K562 (cell line): Measurements from ENCODE around the gene GVQW3. TPM values are rescaled to one million over a fixed set of nuclear protein-coding genes. Genes with fewer than 3 reads are reported as not detected.

Source experiments
- ATAC-seq: fragments of 200-7000 bp; cut with Tn5 transposase; 3 replicates; pipeline ENCODE4 v1.9.1; 2020; ENCODE audit warnings: moderate library complexity
- BruUV-seq: library from RNA; stranded (reverse); fragments of 400-500 nt; replicated peaks from 2 replicates; lab custom pipeline; 2021; lab: Mats Ljungman, UMichigan
- CTCF ChIA-PET: fragments of 300-600 bp; formaldehyde crosslinking; extraction: SDS; loops from one replicate; lab custom pipeline; 2021; ENCODE audit warnings: low intra/inter-chr PET ratio; lab: Yijun Ruan, JAX
- POLR2A ChIA-PET: fragments of 300-600, 350-650 bp; sonication (Branson Sonifier 250); formaldehyde crosslinking; extraction: SDS; loops from one replicate; lab custom pipeline; 2021; ENCODE audit warnings: antibody characterized with exemption, inconsistent platforms; lab: Yijun Ruan, JAX
- DNase-seq, 4 experiments: peaks; one replicate each; pipeline versions ENCODE4 v3.0.0 to v3.0.0-alpha.2; 2011 to 2018; ENCODE audit warnings: low spot score in 3 of 4, mixed read lengths in 3 of 4; ENCODE audit errors: extremely low read depth in 1 of 4
- FAIRE-seq: peaks from 2 replicates; lab custom pipeline; 2011; peaks lifted over from hg19 to GRCh38; lab: Jason Lieb, UNC
- H2AFZ ChIP-seq: 2 replicates; pipeline ENCODE4 v1.6.0; 2011; ENCODE audit warnings: low read depth, low read length, control low read depth, inconsistent platforms
- H3K27ac ChIP-seq: fragments of 200-600 bp; 3 replicates; pipeline ENCODE4 v1.8.0; 2011; ENCODE audit warnings: low read depth, mild to moderate bottlenecking, control low read depth, inconsistent platforms, low read length, moderate library complexity, mixed read lengths; ENCODE audit errors: extremely low read depth
- H3K27me3 ChIP-seq, 2 experiments: fragments of 300-600 bp in 1 of 2; 2 replicates in 1 of 2; 3 replicates in 1 of 2; pipeline versions ENCODE4 v1.6.0 to v1.8.0; 2011; ENCODE audit warnings: inconsistent platforms in 2 of 2, low read length in 2 of 2, mild to moderate bottlenecking in 1 of 2, mixed read lengths in 1 of 2, moderate library complexity in 1 of 2; ENCODE audit not compliant: control insufficient read depth in 2 of 2, insufficient read depth in 2 of 2
- H3K36me3 ChIP-seq: fragments of 300-600 bp; 3 replicates; pipeline ENCODE4 v1.8.0; 2011; ENCODE audit warnings: mild to moderate bottlenecking, low read length, inconsistent platforms; ENCODE audit not compliant: control insufficient read depth, insufficient read depth
- H3K4me1 ChIP-seq, 2 experiments: fragments of 200-600 bp in 1 of 2; replicated peaks in 1 of 2; 2 replicates in 1 of 2; 3 replicates in 1 of 2; pipeline versions ENCODE4 v1.5.1 to v1.8.0; 2011; ENCODE audit warnings: inconsistent platforms in 2 of 2, low read length in 2 of 2, mild to moderate bottlenecking in 1 of 2, mixed read lengths in 1 of 2, moderate library complexity in 1 of 2; ENCODE audit not compliant: control insufficient read depth in 2 of 2, insufficient read depth in 2 of 2
- H3K4me2 ChIP-seq: 2 replicates; pipeline ENCODE4 v1.6.1; 2011; ENCODE audit warnings: low read length, control low read depth, inconsistent platforms, mixed read lengths; ENCODE audit not compliant: insufficient read depth
- H3K4me3 ChIP-seq: fragments of 200-600 bp; sonication (generic), shearing (Covaris generic); 2 replicates; pipeline ENCODE4 v1.5.1; 2016; ENCODE audit warnings: control low read depth, inconsistent platforms
- H3K79me2 ChIP-seq: fragments of 200-600 bp; 3 replicates; pipeline ENCODE4 v1.8.0; 2011; ENCODE audit warnings: low read length, inconsistent platforms; ENCODE audit not compliant: control insufficient read depth, insufficient read depth
- H3K9ac ChIP-seq, 2 experiments: 2 replicates each; pipeline versions ENCODE4 v1.6.0 to v1.6.1; 2011; ENCODE audit warnings: low read depth in 2 of 2, low read length in 2 of 2, control low read depth in 1 of 2, inconsistent platforms in 1 of 2, mild to moderate bottlenecking in 1 of 2, mixed read lengths in 1 of 2; ENCODE audit not compliant: insufficient read depth in 1 of 2
- H3K9me1 ChIP-seq: one replicate; pipeline ENCODE4 v1.6.0; 2011; ENCODE audit warnings: inconsistent platforms, mild to moderate bottlenecking, low read length, moderate library complexity; ENCODE audit not compliant: control insufficient read depth, insufficient read depth
- H3K9me3 ChIP-seq: replicated peaks from 2 replicates; pipeline ENCODE4 v1.5.1; 2011; ENCODE audit warnings: low read depth, low read length, inconsistent platforms; ENCODE audit not compliant: control insufficient read depth, insufficient read depth
- H4K20me1 ChIP-seq: replicated peaks from 2 replicates; pipeline ENCODE4 v1.6.1; 2011; ENCODE audit warnings: low read length, inconsistent platforms, mixed read lengths; ENCODE audit not compliant: control insufficient read depth, insufficient read depth
- CBFA2T2 ChIP-seq: fragments of 450-650 bp; conservative IDR thresholded peaks from 2 replicates; pipeline ENCODE4 v1.6.1; 2017; ENCODE audit warnings: mild to moderate bottlenecking
- KAT2B ChIP-seq: IDR thresholded peaks from one replicate; pipeline ENCODE4 v1.6.1; 2012; ENCODE audit warnings: low read depth, mild to moderate bottlenecking, control low read depth, inconsistent platforms, low read length, moderate library complexity
- RAD21 ChIP-seq, 2 experiments: fragments of 250-450 bp in 1 of 2; fragments of 450-650 bp in 1 of 2; sonication (Bioruptor Pico) in 1 of 2; formaldehyde crosslinking in 1 of 2; IDR thresholded peaks in 1 of 2; conservative IDR thresholded peaks in 1 of 2; 2 replicates each; pipeline versions ENCODE4 v1.4.0 to v1.8.0; 2020 to 2022; ENCODE audit warnings: mild to moderate bottlenecking in 2 of 2, moderate library complexity in 1 of 2
- TFE3 ChIP-seq: fragments of 450-650 bp; formaldehyde crosslinking; IDR thresholded peaks from 2 replicates; pipeline ENCODE4 v1.4.0; 2020; ENCODE audit warnings: mild to moderate bottlenecking, mixed read lengths
- TRIM28 ChIP-seq: fragments of 450-650 bp; IDR thresholded peaks from 2 replicates; pipeline ENCODE4 v1.6.1; 2017
- ZHX1 ChIP-seq: fragments of 150-350 bp; conservative IDR thresholded peaks from 2 replicates; pipeline ENCODE4 v1.6.1; 2014; ENCODE audit warnings: low read length
- ZNF134 ChIP-seq: fragments of 250-450 bp; sonication (Bioruptor Pico); conservative IDR thresholded peaks from 2 replicates; pipeline ENCODE4 v1.4.0; 2020
- ZNF232 ChIP-seq: sonication (generic); formaldehyde crosslinking; IDR thresholded peaks from 2 replicates; pipeline ENCODE4 v1.8.0; 2022; ENCODE audit warnings: mild to moderate bottlenecking, missing genetic modification reagents
- ZNF57 ChIP-seq: fragments of 450-650 bp; formaldehyde crosslinking; IDR thresholded peaks from 2 replicates; pipeline ENCODE4 v1.4.0; 2020; ENCODE audit warnings: mild to moderate bottlenecking, moderate library complexity
- ZNF764 ChIP-seq: fragments of 250-450 bp; sonication (Bioruptor Pico); IDR thresholded peaks from 2 replicates; pipeline ENCODE4 v1.4.0; 2020; ENCODE audit warnings: low read depth, mild to moderate bottlenecking, moderate library complexity
- ZNF77 ChIP-seq: fragments of 250-450 bp; sonication (Bioruptor Pico); IDR thresholded peaks from 2 replicates; pipeline ENCODE4 v1.5.0; 2020
- WGBS: fragments of 100-300 bp; shearing (Covaris generic); methylation state at CpG from one replicate; pipeline ENCODE4 v1.1.6; 2016; ENCODE audit warnings: low coverage, mixed read lengths; ENCODE audit not compliant: insufficient coverage; ENCODE audit errors: missing lambda C conversion rate; 5-methylcytosine and 5-hydroxymethylcytosine counted together
- in situ Hi-C: fragments of 300-500 bp; cut with MboI; formaldehyde crosslinking; loops from 4 replicates; pipeline ENCODE4 v1.15.0; 2018; ENCODE audit warnings: inconsistent platforms, mixed read lengths
- intact Hi-C: fragments of 100-400 bp; cut with micrococcal nuclease; formaldehyde crosslinking; loops from 2 replicates; pipeline ENCODE4 v1.14.2; 2022
- polyA plus RNA-seq, 8 experiments: library from polyadenylated mRNA; depleted of rRNA in 4 of 8; stranded (reverse) in 5 of 8; unstranded in 3 of 8; fragments of >200 nt; fragmentation: Nextera tagmentation in 2 of 8; fragmentation: Illumina TruSeq in 1 of 8; extraction: Ambion mirVana in 2 of 8; extraction: Trizol in 1 of 8; gene quantifications; 2 replicates each; pipeline versions ENCODE4 v1.2.1 to v1.2.3, GENCODE V29; 2011 to 2014; ENCODE audit warnings: inconsistent platforms in 1 of 8, missing spikeins in 1 of 8
- total RNA-seq, 7 experiments: library from RNA; depleted of rRNA in 6 of 7; stranded (reverse); fragments of >200 nt in 6 of 7; fragmentation: Illumina TruSeq in 2 of 7; extraction: Trizol in 2 of 7; gene quantifications; 2 replicates each; pipeline versions ENCODE4 v1.2.1 to v1.2.3, GENCODE V29; 2011 to 2021; ENCODE audit warnings: low replicate concordance in 1 of 7
- TF ChIP-seq, protein P1 (sequence below): fragments of 450-650 bp; IDR thresholded peaks from 2 replicates; pipeline ENCODE4 v1.6.1; 2014; ENCODE audit warnings: low read depth, mild to moderate bottlenecking, moderate library complexity, borderline replicate concordance

The GVQW3 gene
- total and polyA plus RNA-seq, 9 of the 15 experiments (the other 6 are each of a cell fraction or from before 2014, with no cell fraction given) = 0.66 to 5.7 (median 2.1) TPM

DNA sequence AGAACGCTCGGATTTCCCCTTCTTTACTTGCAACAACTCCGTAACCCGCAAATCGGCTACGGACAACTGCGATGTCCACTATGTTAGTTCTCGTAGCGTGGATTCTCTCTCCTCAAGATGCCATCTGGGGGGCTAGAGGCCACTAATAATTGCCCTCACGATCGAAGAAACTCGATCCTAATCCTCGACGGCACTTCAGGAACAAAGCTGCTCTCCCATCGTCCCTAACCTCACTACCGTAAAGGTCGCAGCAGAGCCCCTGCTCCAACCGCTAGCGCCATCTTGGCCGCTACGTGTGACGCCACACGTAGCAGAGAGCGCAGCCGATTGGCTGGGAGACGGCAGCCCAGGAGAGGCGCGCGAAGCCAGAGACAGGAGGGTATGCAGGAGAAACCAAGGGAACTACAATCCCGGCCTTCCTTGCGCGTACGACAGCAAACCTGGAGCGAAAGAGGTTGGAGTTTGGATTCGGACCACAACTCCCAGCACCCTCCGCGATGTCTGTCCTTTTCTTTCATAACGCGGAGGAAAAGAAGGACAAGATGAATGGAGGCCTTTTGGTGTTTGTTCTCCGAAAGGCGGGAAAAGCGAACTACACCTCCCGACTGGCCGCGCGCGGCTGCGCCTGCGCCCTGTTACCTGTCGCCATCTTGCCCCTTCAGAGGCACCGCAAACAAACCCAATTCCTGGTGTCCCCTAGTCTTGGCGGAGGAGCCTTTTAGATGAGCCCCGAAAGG is 63.4 kb downstream of the GVQW3 start, which contains the start of gene EMSY (continued):
- no peak for TF ChIP-seq ZHX1
- TF ChIP-seq ZNF134 (CRISPR knock-in tag) = no peak

- no peaks in the 10 kb centered on the region for H3K9me1 ChIP-seq
- ATAC-seq = peak; percentile 83
- peak overlapping the region; percentile 99 for H3K4me2 ChIP-seq
- peak overlapping the region; percentile 68 for H3K4me3 ChIP-seq
- intact Hi-C loops (no loop called here), in situ Hi-C loops (no loop called here)
- H3K4me1 ChIP-seq = peaks cover 2 to 18% of the 10 kb centered on the region in 2 experiments; a peak in 4 of 5 replicates
- H4K20me1 ChIP-seq = peaks cover 8% of the 10 kb centered on the region; the same call in 1 of the 2 replicates
- peak overlapping the region; percentile 99 for H3K27ac ChIP-seq
- H2AFZ ChIP-seq = peak overlapping the region; percentile 96
- under 1% methylated on average over 38 of the region's 56 CpGs for WGBS
- peaks cover 49% of the 10 kb centered on the region for H3K36me3 ChIP-seq
- peak; percentile 78 to 90 (median 82) for DNase-seq
- no peaks in the 10 kb centered on the region for H3K9me3 ChIP-seq
- CTCF ChIA-PET = no interaction called here
- FAIRE-seq = peak; percentile 81
- BruUV-seq = TSS peak; percentile 49
- POLR2A ChIA-PET = interaction anchor here (0.6 to 1.6 kb wide), 5 partner anchors 11 to 262 kb away, joined by 3 to 4 read pairs (median 3); no protein-coding TSS in a partner anchor
- no peaks in the 10 kb centered on the region for H3K27me3 ChIP-seq
- H3K9ac ChIP-seq = peak overlapping the region; percentile 94 to 100
- H3K79me2 ChIP-seq = peaks cover 70% of the 10 kb centered on the region
- TF ChIP-seq TRIM28 (no peak), CBFA2T2 (no peak), ZNF232 (0 out of 2 replicates have a peak, but pooled peaks have one; percentile 56), KAT2B (no peak), TFE3 (CRISPR knock-in tag) (no peak), RAD21 (CRISPR knock-in tag; conservative IDR thresholded peaks at IDR 0.05 in 1 of 2, IDR thresholded peaks at IDR 0.05 in 1 of 2) (0 out of 4 replicates have a peak, but pooled peaks of 1 of the 2 experiments have one; percentile 2), ZNF764 (CRISPR knock-in tag) (no peak), ZNF57 (CRISPR knock-in tag) (no peak), ZNF77 (CRISPR knock-in tag) (no peak)
- TF ChIP-seq, protein P1, sequence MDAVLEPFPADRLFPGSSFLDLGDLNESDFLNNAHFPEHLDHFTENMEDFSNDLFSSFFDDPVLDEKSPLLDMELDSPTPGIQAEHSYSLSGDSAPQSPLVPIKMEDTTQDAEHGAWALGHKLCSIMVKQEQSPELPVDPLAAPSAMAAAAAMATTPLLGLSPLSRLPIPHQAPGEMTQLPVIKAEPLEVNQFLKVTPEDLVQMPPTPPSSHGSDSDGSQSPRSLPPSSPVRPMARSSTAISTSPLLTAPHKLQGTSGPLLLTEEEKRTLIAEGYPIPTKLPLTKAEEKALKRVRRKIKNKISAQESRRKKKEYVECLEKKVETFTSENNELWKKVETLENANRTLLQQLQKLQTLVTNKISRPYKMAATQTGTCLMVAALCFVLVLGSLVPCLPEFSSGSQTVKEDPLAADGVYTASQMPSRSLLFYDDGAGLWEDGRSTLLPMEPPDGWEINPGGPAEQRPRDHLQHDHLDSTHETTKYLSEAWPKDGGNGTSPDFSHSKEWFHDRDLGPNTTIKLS = 0 out of 2 replicates have a peak, but pooled peaks have one; percentile 15
Measured at GRCh38 chr11:76445121-76446084, 64.3 kb downstream of the GVQW3 start.
